Neural cell (in vitro differentiated cells): Measurements from ENCODE around the gene ACOT12.

ENCODE experiments used
- EZH2 ChIP-seq: fragments of 200-600, 300-800 bp; shearing (Covaris generic), sonication (generic); IDR thresholded peaks from 2 replicates; pipeline ENCODE4 v1.6.1; 2014; ENCODE audit warnings: antibody characterized with exemption, low read length, borderline replicate concordance, mild to moderate bottlenecking; ENCODE audit not compliant: insufficient read depth, poor library complexity, severe bottlenecking
- POLR2AphosphoS5 ChIP-seq: IDR thresholded peaks from 2 replicates; pipeline ENCODE4 v1.6.1; 2012
- TAF1 ChIP-seq: IDR thresholded peaks from 2 replicates; pipeline ENCODE4 v1.6.1; 2012; ENCODE audit warnings: low read depth
- TF ChIP-seq, protein P1 (sequence below): fragments of 450-650 bp; IDR thresholded peaks from 2 replicates; pipeline ENCODE4 v1.5.1; 2014; ENCODE audit warnings: antibody characterized with exemption, mild to moderate bottlenecking, moderate library complexity; ENCODE audit not compliant: poor library complexity, severe bottlenecking
- TF ChIP-seq, protein P2 (sequence below): IDR thresholded peaks from 2 replicates; pipeline ENCODE4 v1.6.1; 2012; ENCODE audit warnings: borderline replicate concordance

DNA sequence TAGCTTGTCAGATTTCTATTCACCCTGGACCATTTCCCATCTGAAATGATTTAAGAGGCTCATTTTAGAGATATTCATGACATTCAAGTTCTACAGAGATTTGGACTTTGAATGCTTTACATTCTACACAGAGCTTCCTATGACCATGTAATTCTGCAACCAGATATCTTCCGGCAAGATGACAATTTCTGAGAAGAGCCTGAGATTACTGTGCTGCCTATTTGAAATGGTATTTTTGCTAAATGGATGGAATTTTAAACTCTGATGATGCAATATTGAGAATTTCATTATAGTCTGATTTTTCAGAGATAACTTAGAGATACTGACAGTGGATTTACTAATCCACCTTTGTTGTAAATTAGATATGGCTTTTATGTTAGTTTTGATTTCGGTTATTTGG lies 16.0 kb upstream of the ACOT12 start:
- TF ChIP-seq EZH2 (no peak), POLR2AphosphoS5 (no peak), TAF1 (no peak)
- TF ChIP-seq, protein P1, sequence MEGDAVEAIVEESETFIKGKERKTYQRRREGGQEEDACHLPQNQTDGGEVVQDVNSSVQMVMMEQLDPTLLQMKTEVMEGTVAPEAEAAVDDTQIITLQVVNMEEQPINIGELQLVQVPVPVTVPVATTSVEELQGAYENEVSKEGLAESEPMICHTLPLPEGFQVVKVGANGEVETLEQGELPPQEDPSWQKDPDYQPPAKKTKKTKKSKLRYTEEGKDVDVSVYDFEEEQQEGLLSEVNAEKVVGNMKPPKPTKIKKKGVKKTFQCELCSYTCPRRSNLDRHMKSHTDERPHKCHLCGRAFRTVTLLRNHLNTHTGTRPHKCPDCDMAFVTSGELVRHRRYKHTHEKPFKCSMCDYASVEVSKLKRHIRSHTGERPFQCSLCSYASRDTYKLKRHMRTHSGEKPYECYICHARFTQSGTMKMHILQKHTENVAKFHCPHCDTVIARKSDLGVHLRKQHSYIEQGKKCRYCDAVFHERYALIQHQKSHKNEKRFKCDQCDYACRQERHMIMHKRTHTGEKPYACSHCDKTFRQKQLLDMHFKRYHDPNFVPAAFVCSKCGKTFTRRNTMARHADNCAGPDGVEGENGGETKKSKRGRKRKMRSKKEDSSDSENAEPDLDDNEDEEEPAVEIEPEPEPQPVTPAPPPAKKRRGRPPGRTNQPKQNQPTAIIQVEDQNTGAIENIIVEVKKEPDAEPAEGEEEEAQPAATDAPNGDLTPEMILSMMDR, result no peak
- TF ChIP-seq, protein P2, sequence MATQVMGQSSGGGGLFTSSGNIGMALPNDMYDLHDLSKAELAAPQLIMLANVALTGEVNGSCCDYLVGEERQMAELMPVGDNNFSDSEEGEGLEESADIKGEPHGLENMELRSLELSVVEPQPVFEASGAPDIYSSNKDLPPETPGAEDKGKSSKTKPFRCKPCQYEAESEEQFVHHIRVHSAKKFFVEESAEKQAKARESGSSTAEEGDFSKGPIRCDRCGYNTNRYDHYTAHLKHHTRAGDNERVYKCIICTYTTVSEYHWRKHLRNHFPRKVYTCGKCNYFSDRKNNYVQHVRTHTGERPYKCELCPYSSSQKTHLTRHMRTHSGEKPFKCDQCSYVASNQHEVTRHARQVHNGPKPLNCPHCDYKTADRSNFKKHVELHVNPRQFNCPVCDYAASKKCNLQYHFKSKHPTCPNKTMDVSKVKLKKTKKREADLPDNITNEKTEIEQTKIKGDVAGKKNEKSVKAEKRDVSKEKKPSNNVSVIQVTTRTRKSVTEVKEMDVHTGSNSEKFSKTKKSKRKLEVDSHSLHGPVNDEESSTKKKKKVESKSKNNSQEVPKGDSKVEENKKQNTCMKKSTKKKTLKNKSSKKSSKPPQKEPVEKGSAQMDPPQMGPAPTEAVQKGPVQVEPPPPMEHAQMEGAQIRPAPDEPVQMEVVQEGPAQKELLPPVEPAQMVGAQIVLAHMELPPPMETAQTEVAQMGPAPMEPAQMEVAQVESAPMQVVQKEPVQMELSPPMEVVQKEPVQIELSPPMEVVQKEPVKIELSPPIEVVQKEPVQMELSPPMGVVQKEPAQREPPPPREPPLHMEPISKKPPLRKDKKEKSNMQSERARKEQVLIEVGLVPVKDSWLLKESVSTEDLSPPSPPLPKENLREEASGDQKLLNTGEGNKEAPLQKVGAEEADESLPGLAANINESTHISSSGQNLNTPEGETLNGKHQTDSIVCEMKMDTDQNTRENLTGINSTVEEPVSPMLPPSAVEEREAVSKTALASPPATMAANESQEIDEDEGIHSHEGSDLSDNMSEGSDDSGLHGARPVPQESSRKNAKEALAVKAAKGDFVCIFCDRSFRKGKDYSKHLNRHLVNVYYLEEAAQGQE, result no peak
